ENCODE measurements around the gene TTC7B. TPM values are rescaled to one million over a fixed set of nuclear protein-coding genes. Genes with fewer than 3 reads are reported as not detected.

TTC7B gene
- total RNA-seq, 2 donors from 2014 or later = 25.0 to 40.7 TPM

- peaks cover 0 to 4% of the 10 kb centered on the region in 2 donors for H3K36me3 ChIP-seq
Observed at GRCh38 chr14:90775441-90775840, 40.8 kb downstream of the TTC7B start.

GRCh38 chr14:90774316-90774715 lies 41.9 kb downstream of the TTC7B start:
- TF ChIP-seq POLR2A (IDR thresholded peaks at IDR 0.05) (no peak), POLR2AphosphoS5 (IDR thresholded peaks at IDR 0.05) (no peak), CTCF (IDR thresholded peaks at IDR 0.05) (no peak)
- intact Hi-C loops (cut with DNase I) = no loop called here
- DNase-seq (ENCODE audit: low spot score) = no peak
- Histone ChIP-seq H3K4me1 (replicated peaks) (no peaks in the 10 kb centered on the region), H3K9me3 (no peaks in the 10 kb centered on the region), H3K27ac (no peak overlapping the region), H3K4me3 (no peak overlapping the region), H3K27me3 (replicated peaks; ENCODE audit: insufficient read depth) (no peaks in the 10 kb centered on the region), H3K36me3 (peaks cover 0 to 4% of the 10 kb centered on the region in 2 donors)
- WGBS = 94% methylated on average over 5 of the region's 5 CpGs

More at GRCh38 chr14:90775441-90775840, 40.8 kb downstream of the TTC7B start:
- no peaks in the 10 kb centered on the region for H3K4me1 ChIP-seq (replicated peaks)
- WGBS = 96% methylated on average over 4 of the region's 4 CpGs
- H3K9me3 ChIP-seq = no peaks in the 10 kb centered on the region
- TF ChIP-seq POLR2A (IDR thresholded peaks at IDR 0.05) (no peak), CTCF (IDR thresholded peaks at IDR 0.05) (no peak), POLR2AphosphoS5 (IDR thresholded peaks at IDR 0.05) (no peak)
- intact Hi-C loops (cut with DNase I) = no loop called here
- H3K27me3 ChIP-seq (replicated peaks; ENCODE audit: insufficient read depth) = no peaks in the 10 kb centered on the region
- no peak overlapping the region for H3K4me3 ChIP-seq
- no peak overlapping the region for H3K27ac ChIP-seq
- DNase-seq (ENCODE audit: low spot score) = no peak

GRCh38 chr14:90773705-90774104 lies 42.5 kb downstream of the TTC7B start:
- no peak for DNase-seq (ENCODE audit: low spot score)
- intact Hi-C loops (cut with DNase I) = no loop called here
- no peaks in the 10 kb centered on the region for H3K4me1 ChIP-seq (replicated peaks)
- whole genome bisulfite sequencing = 85% methylated on average over 4 of the region's 4 CpGs
- peaks cover 0 to 4% of the 10 kb centered on the region in 2 donors for H3K36me3 ChIP-seq
- TF ChIP-seq POLR2A (IDR thresholded peaks at IDR 0.05) (no peak), POLR2AphosphoS5 (IDR thresholded peaks at IDR 0.05) (no peak), CTCF (IDR thresholded peaks at IDR 0.05) (no peak)
- no peak overlapping the region for H3K4me3 ChIP-seq
- no peaks in the 10 kb centered on the region for H3K9me3 ChIP-seq
- H3K27me3 ChIP-seq (replicated peaks; ENCODE audit: insufficient read depth) = no peaks in the 10 kb centered on the region
- H3K27ac ChIP-seq = no peak overlapping the region

GRCh38 chr14:90773196-90773486 lies 43.1 kb downstream of the TTC7B start:
- Histone ChIP-seq H3K4me1 (replicated peaks) (no peaks in the 10 kb centered on the region), H3K27ac (no peak overlapping the region), H3K36me3 (peaks cover 0 to 4% of the 10 kb centered on the region in 2 donors), H3K27me3 (replicated peaks; ENCODE audit: insufficient read depth) (no peaks in the 10 kb centered on the region), H3K9me3 (no peaks in the 10 kb centered on the region), H3K4me3 (no peak overlapping the region)
- WGBS = 77% methylated on average over 1 of the region's 1 CpG
- TF ChIP-seq POLR2AphosphoS5 (IDR thresholded peaks at IDR 0.05) (no peak), CTCF (IDR thresholded peaks at IDR 0.05) (no peak), POLR2A (IDR thresholded peaks at IDR 0.05) (no peak)
- no peak for DNase-seq (ENCODE audit: low spot score)
- intact Hi-C loops (cut with DNase I) = no loop called here

GRCh38 chr14:90767899-90768298 lies 48.3 kb downstream of the TTC7B start:
- Histone ChIP-seq H3K27ac (no peak overlapping the region), H3K36me3 (no peaks in the 10 kb centered on the region), H3K4me3 (no peak overlapping the region), H3K4me1 (replicated peaks) (no peaks in the 10 kb centered on the region), H3K9me3 (no peaks in the 10 kb centered on the region), H3K27me3 (replicated peaks; ENCODE audit: insufficient read depth) (no peaks in the 10 kb centered on the region)
- no peak for TF ChIP-seq CTCF (IDR thresholded peaks at IDR 0.05)
- TF ChIP-seq POLR2A (IDR thresholded peaks at IDR 0.05) = no peak
- no peak for DNase-seq (ENCODE audit: low spot score)
- intact Hi-C loops (cut with DNase I) = no loop called here

Measured in prostate gland (tissue), 2 donors.